Measurements from ENCODE around the gene DCXR. TPM values are rescaled to one million over a fixed set of nuclear protein-coding genes. Genes with fewer than 3 reads are reported as not detected.

The DCXR gene
- total RNA-seq, 2 donors from 2014 or later = 235 to 744 TPM

- no peak overlapping the region for H3K4me3 ChIP-seq
- DNase-seq (ENCODE audit: low spot score) = no peak
- WGBS = 92% methylated on average over 13 of the region's 14 CpGs
- H3K9me3 ChIP-seq = no peaks in the 10 kb centered on the region
- intact Hi-C loops (cut with DNase I) = no loop called here
- H3K27me3 ChIP-seq (replicated peaks; ENCODE audit: insufficient read depth) = no peaks in the 10 kb centered on the region
- H3K36me3 ChIP-seq = peaks cover 7 to 24% of the 10 kb centered on the region in 2 donors
- peak overlapping the region in 1 of 2 donors; percentile 85 for H3K27ac ChIP-seq
- TF ChIP-seq POLR2AphosphoS5 (IDR thresholded peaks at IDR 0.05) (no peak), CTCF (IDR thresholded peaks at IDR 0.05) (no peak), POLR2A (IDR thresholded peaks at IDR 0.05) (no peak)
- peaks cover 20% of the 10 kb centered on the region for H3K4me1 ChIP-seq (replicated peaks)
Observed at GRCh38 chr17:82060614-82061013, 23.1 kb upstream of the DCXR start.

- peak overlapping the region in 1 of 2 donors; percentile 35 for H3K27ac ChIP-seq
- peaks cover 20% of the 10 kb centered on the region for H3K4me1 ChIP-seq (replicated peaks)
- H3K27me3 ChIP-seq (replicated peaks; ENCODE audit: insufficient read depth) = no peaks in the 10 kb centered on the region
- H3K4me3 ChIP-seq = no peak overlapping the region
- DNase-seq (ENCODE audit: low spot score) = no peak
- no peaks in the 10 kb centered on the region for H3K9me3 ChIP-seq
- intact Hi-C loops (cut with DNase I) = no loop called here
- 80% methylated on average over 15 of the region's 16 CpGs for WGBS
- no peak for TF ChIP-seq CTCF (IDR thresholded peaks at IDR 0.05)
- no peak for TF ChIP-seq POLR2A (IDR thresholded peaks at IDR 0.05)
- TF ChIP-seq POLR2AphosphoS5 (IDR thresholded peaks at IDR 0.05) = no peak
- H3K36me3 ChIP-seq = peaks cover 7 to 28% of the 10 kb centered on the region in 2 donors
Observed at GRCh38 chr17:82060001-82060380, 22.5 kb upstream of the DCXR start.

- intact Hi-C loops (cut with DNase I) = no loop called here
- Histone ChIP-seq H3K4me1 (replicated peaks) (peaks cover 18% of the 10 kb centered on the region), H3K4me3 (no peak overlapping the region), H3K36me3 (peaks cover 11 to 34% of the 10 kb centered on the region in 2 donors), H3K9me3 (no peaks in the 10 kb centered on the region), H3K27ac (peak overlapping the region in 1 of 2 donors; percentile 35), H3K27me3 (replicated peaks; ENCODE audit: insufficient read depth) (no peaks in the 10 kb centered on the region)
- WGBS = 72% methylated on average over 19 of the region's 19 CpGs
- TF ChIP-seq CTCF (IDR thresholded peaks at IDR 0.05) (no peak), POLR2AphosphoS5 (IDR thresholded peaks at IDR 0.05) (no peak), POLR2A (IDR thresholded peaks at IDR 0.05) (no peak)
- no peak for DNase-seq (ENCODE audit: low spot score)
Observed at GRCh38 chr17:82059272-82060000, 21.9 kb upstream of the DCXR start.

GRCh38 chr17:82058855-82059249 is 21.4 kb upstream of the DCXR start:
- intact Hi-C loops (cut with DNase I) = no loop called here
- WGBS = 77% methylated on average over 10 of the region's 10 CpGs
- Histone ChIP-seq H3K27ac (peak overlapping the region in 1 of 2 donors; percentile 35), H3K27me3 (replicated peaks; ENCODE audit: insufficient read depth) (no peaks in the 10 kb centered on the region), H3K4me1 (replicated peaks) (peaks cover 17% of the 10 kb centered on the region), H3K4me3 (no peak overlapping the region), H3K9me3 (no peaks in the 10 kb centered on the region), H3K36me3 (peaks cover 14 to 40% of the 10 kb centered on the region in 2 donors)
- TF ChIP-seq POLR2AphosphoS5 (IDR thresholded peaks at IDR 0.05) = no peak
- TF ChIP-seq CTCF (IDR thresholded peaks at IDR 0.05) = no peak
- DNase-seq (ENCODE audit: low spot score) = no peak
